Neutrophil (primary cell): ENCODE results near the gene TMEM120B.
A peak's percentile ranks its signal among the peaks of the same experiment; 100 is the strongest.
"Not testable (repeated sequence)": the region's sequence is repeated elsewhere in the genome, so short reads cannot be mapped to it uniquely, and the experiment has no call there.

ENCODE experiments used
- H3K27ac ChIP-seq: fragments of 200-600 bp; sonication (generic); 2 replicates; pipeline ENCODE4 v1.5.1; 2016; ENCODE audit warnings: mild to moderate bottlenecking, moderate library complexity
- H3K27me3 ChIP-seq: fragments of 200-600 bp; sonication (generic); 2 replicates; pipeline ENCODE4 v1.6.0; 2016; ENCODE audit warnings: mild to moderate bottlenecking
- H3K36me3 ChIP-seq: fragments of 200-600 bp; sonication (generic); 2 replicates; pipeline ENCODE4 v1.5.1; 2017
- H3K4me1 ChIP-seq, 2 experiments: fragments of 200-600 bp in 1 of 2; sonication (generic) in 1 of 2; 1 replicate in 1 of 2; 2 replicates in 1 of 2; pipeline versions ENCODE4 v1.5.1 to v1.6.1; 2013 to 2016; ENCODE audit warnings: low read depth in 1 of 2, low read length in 1 of 2, mild to moderate bottlenecking in 1 of 2, moderate library complexity in 1 of 2; ENCODE audit not compliant: control insufficient read depth in 1 of 2, insufficient read depth in 1 of 2
- H3K4me3 ChIP-seq, 2 experiments: fragments of 200-600 bp in 1 of 2; sonication (generic) in 1 of 2; 1 replicate in 1 of 2; 2 replicates in 1 of 2; pipeline ENCODE4 v1.5.1; 2013 to 2016; ENCODE audit warnings: low read depth in 1 of 2, low read length in 1 of 2, mild to moderate bottlenecking in 1 of 2, moderate library complexity in 1 of 2
- H3K9me3 ChIP-seq: fragments of 200-600 bp; sonication (generic); 2 replicates; pipeline ENCODE4 v1.5.1; 2016
- TF ChIP-seq, protein P1 (sequence below): fragments of 200-600 bp; sonication (generic); IDR thresholded peaks from 2 replicates; pipeline ENCODE4 v1.5.1; 2016; ENCODE audit warnings: antibody characterized with exemption

TMEM120B gene

DNA sequence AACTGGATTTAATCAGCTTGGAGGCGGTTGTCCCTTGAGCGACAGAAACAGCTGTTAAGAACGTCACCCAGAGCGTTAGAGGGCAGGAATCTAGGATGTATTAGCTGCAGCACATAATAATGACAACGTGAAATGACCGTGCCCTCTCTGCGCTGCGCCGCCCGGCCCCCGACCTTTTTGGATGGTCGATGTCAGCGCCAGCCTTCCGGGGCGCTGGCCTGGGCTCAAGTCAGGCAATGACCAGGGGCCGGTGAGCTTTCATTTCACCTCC, 427 bp upstream of the TMEM120B start:
- Histone ChIP-seq H3K9me3 (no peaks in the 10 kb centered on the region), H3K27me3 (peaks cover 6% of the 10 kb centered on the region), H3K4me3 (peak overlapping the region; percentile 81 to 94), H3K36me3 (no peaks in the 10 kb centered on the region), H3K27ac (peak overlapping the region; percentile 51), H3K4me1 (peaks cover 14 to 21% of the 10 kb centered on the region in 2 experiments)
- TF ChIP-seq, protein P1, sequence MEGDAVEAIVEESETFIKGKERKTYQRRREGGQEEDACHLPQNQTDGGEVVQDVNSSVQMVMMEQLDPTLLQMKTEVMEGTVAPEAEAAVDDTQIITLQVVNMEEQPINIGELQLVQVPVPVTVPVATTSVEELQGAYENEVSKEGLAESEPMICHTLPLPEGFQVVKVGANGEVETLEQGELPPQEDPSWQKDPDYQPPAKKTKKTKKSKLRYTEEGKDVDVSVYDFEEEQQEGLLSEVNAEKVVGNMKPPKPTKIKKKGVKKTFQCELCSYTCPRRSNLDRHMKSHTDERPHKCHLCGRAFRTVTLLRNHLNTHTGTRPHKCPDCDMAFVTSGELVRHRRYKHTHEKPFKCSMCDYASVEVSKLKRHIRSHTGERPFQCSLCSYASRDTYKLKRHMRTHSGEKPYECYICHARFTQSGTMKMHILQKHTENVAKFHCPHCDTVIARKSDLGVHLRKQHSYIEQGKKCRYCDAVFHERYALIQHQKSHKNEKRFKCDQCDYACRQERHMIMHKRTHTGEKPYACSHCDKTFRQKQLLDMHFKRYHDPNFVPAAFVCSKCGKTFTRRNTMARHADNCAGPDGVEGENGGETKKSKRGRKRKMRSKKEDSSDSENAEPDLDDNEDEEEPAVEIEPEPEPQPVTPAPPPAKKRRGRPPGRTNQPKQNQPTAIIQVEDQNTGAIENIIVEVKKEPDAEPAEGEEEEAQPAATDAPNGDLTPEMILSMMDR = no peak

DNA sequence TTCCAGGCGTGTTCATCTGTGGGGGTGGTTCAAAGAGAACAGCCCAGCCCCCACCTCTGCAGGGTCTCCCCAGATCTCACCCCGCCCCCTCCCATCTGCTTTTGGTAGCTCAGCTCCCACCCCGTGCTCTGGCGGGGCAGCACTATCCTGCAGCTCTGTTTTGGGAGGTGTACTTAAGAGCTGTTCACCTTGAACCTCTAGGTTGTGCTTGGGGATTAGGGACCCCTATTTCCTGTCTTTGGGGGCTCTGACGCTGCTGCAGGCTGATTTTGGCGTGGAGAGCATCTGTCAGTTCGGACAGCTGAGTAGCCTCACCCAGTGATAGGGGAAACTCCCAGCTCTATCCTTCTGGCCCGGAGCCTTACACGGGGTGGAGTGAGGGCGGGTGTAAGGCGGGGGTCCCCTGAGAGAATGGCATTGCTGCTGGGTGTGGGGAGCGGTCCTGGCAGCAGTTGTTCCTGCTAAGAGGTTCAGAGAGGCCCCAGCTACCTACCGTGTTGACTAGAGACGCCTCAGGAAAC, 765 bp downstream of the TMEM120B start:
- no peak overlapping the region for H3K27ac ChIP-seq
- peaks cover 6% of the 10 kb centered on the region for H3K27me3 ChIP-seq

DNA sequence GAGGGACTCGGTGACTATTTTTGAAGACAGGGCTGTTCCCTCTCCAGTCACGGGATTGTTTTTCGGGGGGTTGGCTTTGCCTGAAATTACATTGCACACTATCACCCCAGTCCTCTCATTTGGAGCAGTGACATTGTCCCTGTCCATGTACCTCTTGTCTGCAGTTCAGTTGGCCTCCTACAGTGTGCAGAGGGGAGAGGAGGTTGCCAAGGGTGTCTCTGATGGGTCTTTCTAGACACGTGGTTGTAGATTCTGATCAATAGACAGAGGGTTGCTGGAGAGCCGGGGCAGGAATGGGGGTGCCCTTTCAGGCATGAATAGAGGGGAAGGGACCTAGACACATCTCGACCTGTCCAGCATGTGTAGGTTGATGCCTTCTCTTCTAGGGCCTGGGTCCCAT, 1.2 kb downstream of the TMEM120B start:
- peaks cover 14 to 21% of the 10 kb centered on the region in 2 experiments for H3K4me1 ChIP-seq
- no peaks in the 10 kb centered on the region for H3K36me3 ChIP-seq
- no peak overlapping the region for H3K27ac ChIP-seq
- no peak overlapping the region for H3K4me3 ChIP-seq
- peaks cover 6% of the 10 kb centered on the region for H3K27me3 ChIP-seq
- TF ChIP-seq, protein P1 = no peak
- H3K9me3 ChIP-seq = no peaks in the 10 kb centered on the region

More for the DNA sequence above, 765 bp downstream of the TMEM120B start:
- Histone ChIP-seq H3K4me1 (peaks cover 14 to 21% of the 10 kb centered on the region in 2 experiments), H3K36me3 (no peaks in the 10 kb centered on the region), H3K4me3 (peak overlapping the region; percentile 81 to 94), H3K9me3 (no peaks in the 10 kb centered on the region)
- TF ChIP-seq, protein P1 = no peak

DNA sequence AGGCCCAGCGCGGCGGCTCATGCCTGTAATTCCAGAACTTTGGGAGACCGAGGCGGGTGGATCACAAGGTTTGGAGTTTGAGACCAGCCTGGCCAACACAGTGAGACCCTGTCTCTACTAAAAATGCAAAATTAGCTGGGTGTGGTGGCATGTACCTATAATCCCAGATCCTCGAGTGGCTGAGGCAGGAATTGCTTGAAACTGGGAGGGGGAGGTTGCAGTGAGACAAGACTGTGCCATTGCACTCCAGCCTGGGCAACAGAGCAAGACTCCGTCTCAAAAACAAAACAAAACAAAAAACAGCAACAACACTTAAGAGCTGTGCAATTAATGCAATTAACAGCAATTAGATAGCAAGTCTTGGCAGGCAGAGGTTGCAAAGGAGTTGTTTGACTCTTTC, 2.5 kb downstream of the TMEM120B start:
- H3K4me1 ChIP-seq = peaks cover 14 to 21% of the 10 kb centered on the region in 2 experiments
- not testable (repeated sequence) for H3K27me3 ChIP-seq, H3K9me3 ChIP-seq, H3K27ac ChIP-seq, H3K36me3 ChIP-seq, H3K4me3 ChIP-seq

DNA sequence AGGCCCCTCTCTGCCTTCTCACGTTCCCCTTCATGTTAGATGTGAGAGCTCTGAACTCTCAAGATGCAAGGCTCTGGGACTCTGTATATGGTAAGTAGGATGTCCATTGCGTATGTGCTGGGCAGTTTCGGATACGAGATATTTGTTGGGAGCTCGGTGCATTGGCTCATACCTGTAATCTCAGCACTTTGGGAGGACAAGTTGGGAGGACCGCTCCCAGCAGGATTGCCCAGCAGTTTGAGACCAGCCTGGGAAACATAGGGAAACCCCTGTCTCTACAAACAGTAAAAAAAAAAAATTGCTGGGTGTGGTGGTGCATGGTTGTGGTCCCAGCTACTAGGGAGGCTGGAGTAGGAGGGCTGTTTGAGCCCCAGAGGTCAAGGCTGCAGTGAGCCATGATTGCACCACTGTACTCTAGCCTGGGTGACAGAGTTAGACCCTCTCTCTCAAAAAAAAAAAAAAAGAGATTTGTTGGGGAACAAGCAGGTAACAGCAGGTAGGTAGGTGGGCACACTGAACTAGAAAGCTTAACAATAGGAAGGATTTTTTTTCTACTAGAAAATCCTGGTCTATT, 3.4 kb downstream of the TMEM120B start:
- TF ChIP-seq, protein P1 = no peak
- H3K27ac ChIP-seq = no peak overlapping the region
- peaks cover 6% of the 10 kb centered on the region for H3K27me3 ChIP-seq
- no peaks in the 10 kb centered on the region for H3K36me3 ChIP-seq
- H3K9me3 ChIP-seq = no peaks in the 10 kb centered on the region
- peaks cover 14 to 21% of the 10 kb centered on the region in 2 experiments for H3K4me1 ChIP-seq
- H3K4me3 ChIP-seq = no peak overlapping the region

DNA sequence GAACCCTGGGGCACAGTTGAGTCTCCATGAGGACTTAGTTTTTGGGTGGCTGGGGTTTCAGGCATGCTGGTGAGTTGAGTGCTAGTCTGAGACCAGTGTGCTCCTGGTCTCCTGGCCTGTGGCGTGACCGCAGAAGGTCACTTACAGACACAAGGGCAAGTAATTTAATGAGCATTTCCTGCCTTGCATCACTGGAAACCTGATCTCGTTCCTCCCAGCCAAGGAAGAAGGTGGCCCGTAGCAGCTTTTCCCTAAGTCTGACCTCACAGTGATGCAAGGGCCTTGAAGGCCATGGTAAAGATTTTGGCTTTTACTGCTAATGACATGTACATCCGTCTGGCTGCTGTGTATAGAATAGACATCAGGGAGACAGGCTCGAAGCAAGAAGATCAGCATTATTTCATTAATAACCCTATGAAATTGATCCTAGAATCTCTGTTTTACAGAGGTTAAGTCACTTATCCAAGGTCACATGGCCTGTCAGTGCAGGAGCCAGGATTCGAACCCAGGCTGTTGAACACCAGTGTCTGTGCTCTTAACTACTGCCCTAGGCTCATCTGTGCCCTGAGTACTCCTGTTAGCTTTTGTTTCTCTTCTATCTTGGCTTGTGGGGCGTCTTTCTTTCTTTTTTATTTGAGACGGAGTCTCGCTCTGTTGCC, 4.6 kb downstream of the TMEM120B start:
- Histone ChIP-seq H3K36me3 (no peaks in the 10 kb centered on the region), H3K4me1 (peaks cover 10 to 14% of the 10 kb centered on the region in 2 experiments), H3K9me3 (no peaks in the 10 kb centered on the region), H3K4me3 (no peak overlapping the region), H3K27ac (no peak overlapping the region), H3K27me3 (peaks cover 6% of the 10 kb centered on the region)
- TF ChIP-seq, protein P1 = no peak
